ENCODE results near the gene LGALS3BP.
A peak's percentile ranks its signal among the peaks of the same experiment; 100 is the strongest.

- TF ChIP-seq, protein P1, sequence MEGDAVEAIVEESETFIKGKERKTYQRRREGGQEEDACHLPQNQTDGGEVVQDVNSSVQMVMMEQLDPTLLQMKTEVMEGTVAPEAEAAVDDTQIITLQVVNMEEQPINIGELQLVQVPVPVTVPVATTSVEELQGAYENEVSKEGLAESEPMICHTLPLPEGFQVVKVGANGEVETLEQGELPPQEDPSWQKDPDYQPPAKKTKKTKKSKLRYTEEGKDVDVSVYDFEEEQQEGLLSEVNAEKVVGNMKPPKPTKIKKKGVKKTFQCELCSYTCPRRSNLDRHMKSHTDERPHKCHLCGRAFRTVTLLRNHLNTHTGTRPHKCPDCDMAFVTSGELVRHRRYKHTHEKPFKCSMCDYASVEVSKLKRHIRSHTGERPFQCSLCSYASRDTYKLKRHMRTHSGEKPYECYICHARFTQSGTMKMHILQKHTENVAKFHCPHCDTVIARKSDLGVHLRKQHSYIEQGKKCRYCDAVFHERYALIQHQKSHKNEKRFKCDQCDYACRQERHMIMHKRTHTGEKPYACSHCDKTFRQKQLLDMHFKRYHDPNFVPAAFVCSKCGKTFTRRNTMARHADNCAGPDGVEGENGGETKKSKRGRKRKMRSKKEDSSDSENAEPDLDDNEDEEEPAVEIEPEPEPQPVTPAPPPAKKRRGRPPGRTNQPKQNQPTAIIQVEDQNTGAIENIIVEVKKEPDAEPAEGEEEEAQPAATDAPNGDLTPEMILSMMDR (IDR thresholded peaks at IDR 0.05) = peak; percentile 19 to 49 (median 28)
- TF ChIP-seq POLR2A (IDR thresholded peaks at IDR 0.05) = no peak
- TF ChIP-seq EP300 (IDR thresholded peaks at IDR 0.05) = peak in 1 of 2 donors; percentile 36
These were observed 6.4 kb upstream of the LGALS3BP start for GRCh38 chr17:78986048-78986648.

Measured in tibial nerve (tissue), 4 donors.